ENCODE measurements around the gene DDX43. TPM values are rescaled to one million over a fixed set of nuclear protein-coding genes. Genes with fewer than 3 reads are reported as not detected.
A peak's percentile ranks its signal among the peaks of the same experiment; 100 is the strongest.

Gene DDX43
- total and polyA plus RNA-seq, 2 donors (not counting 1 experiment from before 2014, with no cell fraction given): 1.5 to 2.0 TPM

GRCh38 chr6:73393278-73393677, 1.4 kb upstream of the DDX43 start:
- DNase-seq (ENCODE audit: low read depth in 2 of 2): peak in 1 of 2 donors; percentile 32
- Histone ChIP-seq H3K27me3 (ENCODE audit: control insufficient read depth, insufficient read depth, low read length) (no peaks in the 10 kb centered on the region), H3K4me2 (ENCODE audit: extremely low read depth, insufficient read depth, low read length) (no peak overlapping the region), H3K4me3 (replicated peaks in 1 of 4; ENCODE audit: control extremely low read depth in 1 of 4, insufficient read depth in 1 of 4, low read depth in 3 of 4, low read length in 4 of 4) (no peak overlapping the region), H3K36me3 (ENCODE audit: control insufficient read depth, insufficient read depth, low read length) (no peaks in the 10 kb centered on the region), H3K9me3 (ENCODE audit: control insufficient read depth, insufficient read depth, low read depth, low read length) (no peaks in the 10 kb centered on the region), H3K9ac (ENCODE audit: insufficient read depth, low read length) (no peak overlapping the region), H3K79me2 (ENCODE audit: control insufficient read depth, insufficient read depth, low read length) (no peaks in the 10 kb centered on the region), H4K20me1 (ENCODE audit: control insufficient read depth, extremely low read depth, insufficient read depth, low read length) (no peaks in the 10 kb centered on the region), H3K4me1 (ENCODE audit: control insufficient read depth, extremely low read depth, insufficient read depth, low read length) (no peaks in the 10 kb centered on the region), H2AFZ (ENCODE audit: low read length) (no peak overlapping the region), H3K27ac (ENCODE audit: insufficient read depth, low read length) (no peak overlapping the region)
- TF ChIP-seq EZH2 (IDR thresholded peaks at IDR 0.05; ENCODE audit: low read length, missing control alignments) (no peak), CTCF (conservative IDR thresholded peaks at IDR 0.05 in 1 of 2, IDR thresholded peaks at IDR 0.05 in 1 of 2; ENCODE audit: low read depth in 1 of 2, low read length in 2 of 2) (no peak)

GRCh38 chr6:73395875-73396274, 1.2 kb downstream of the DDX43 start:
- Histone ChIP-seq H3K36me3 (ENCODE audit: control insufficient read depth, insufficient read depth, low read length) (no peaks in the 10 kb centered on the region), H3K4me2 (ENCODE audit: extremely low read depth, insufficient read depth, low read length) (no peak overlapping the region), H3K27ac (ENCODE audit: insufficient read depth, low read length) (no peak overlapping the region), H3K79me2 (ENCODE audit: control insufficient read depth, insufficient read depth, low read length) (no peaks in the 10 kb centered on the region), H4K20me1 (ENCODE audit: control insufficient read depth, extremely low read depth, insufficient read depth, low read length) (no peaks in the 10 kb centered on the region), H3K9ac (ENCODE audit: insufficient read depth, low read length) (no peak overlapping the region), H3K4me1 (ENCODE audit: control insufficient read depth, extremely low read depth, insufficient read depth, low read length) (no peaks in the 10 kb centered on the region), H3K4me3 (replicated peaks in 1 of 4; ENCODE audit: control extremely low read depth in 1 of 4, insufficient read depth in 1 of 4, low read depth in 3 of 4, low read length in 4 of 4) (no peak overlapping the region), H2AFZ (ENCODE audit: low read length) (no peak overlapping the region), H3K27me3 (ENCODE audit: control insufficient read depth, insufficient read depth, low read length) (no peaks in the 10 kb centered on the region), H3K9me3 (ENCODE audit: control insufficient read depth, insufficient read depth, low read depth, low read length) (no peaks in the 10 kb centered on the region)
- no peak for DNase-seq (ENCODE audit: low read depth in 2 of 2)
- TF ChIP-seq CTCF (conservative IDR thresholded peaks at IDR 0.05 in 1 of 2, IDR thresholded peaks at IDR 0.05 in 1 of 2; ENCODE audit: low read depth in 1 of 2, low read length in 2 of 2) (no peak), EZH2 (IDR thresholded peaks at IDR 0.05; ENCODE audit: low read length, missing control alignments) (no peak)

- H3K27me3 ChIP-seq (ENCODE audit: control insufficient read depth, insufficient read depth, low read length): no peaks in the 10 kb centered on the region
- H4K20me1 ChIP-seq (ENCODE audit: control insufficient read depth, extremely low read depth, insufficient read depth, low read length): no peaks in the 10 kb centered on the region
- H3K4me2 ChIP-seq (ENCODE audit: extremely low read depth, insufficient read depth, low read length): no peak overlapping the region
- DNase-seq (ENCODE audit: low read depth in 2 of 2): no peak
- H3K9ac ChIP-seq (ENCODE audit: insufficient read depth, low read length): no peak overlapping the region
- H3K4me1 ChIP-seq (ENCODE audit: control insufficient read depth, extremely low read depth, insufficient read depth, low read length): no peaks in the 10 kb centered on the region
- TF ChIP-seq CTCF (conservative IDR thresholded peaks at IDR 0.05 in 1 of 2, IDR thresholded peaks at IDR 0.05 in 1 of 2; ENCODE audit: low read depth in 1 of 2, low read length in 2 of 2): no peak
- H3K79me2 ChIP-seq (ENCODE audit: control insufficient read depth, insufficient read depth, low read length): no peaks in the 10 kb centered on the region
- H3K36me3 ChIP-seq (ENCODE audit: control insufficient read depth, insufficient read depth, low read length): no peaks in the 10 kb centered on the region
- H3K4me3 ChIP-seq (replicated peaks in 1 of 4; ENCODE audit: control extremely low read depth in 1 of 4, insufficient read depth in 1 of 4, low read depth in 3 of 4, low read length in 4 of 4): no peak overlapping the region
- no peak overlapping the region for H3K27ac ChIP-seq (ENCODE audit: insufficient read depth, low read length)
- H3K9me3 ChIP-seq (ENCODE audit: control insufficient read depth, insufficient read depth, low read depth, low read length): no peaks in the 10 kb centered on the region
- no peak overlapping the region for H2AFZ ChIP-seq (ENCODE audit: low read length)
These were observed 6.0 kb downstream of the DDX43 start for GRCh38 chr6:73400656-73401055.

Data from fibroblast of lung (primary cell).